ENCODE measurements around the gene CHML. TPM values are rescaled to one million over a fixed set of nuclear protein-coding genes. Genes with fewer than 3 reads are reported as not detected.

The CHML gene
- total RNA-seq, 4 donors from 2014 or later: 4.2 to 9.0 (median 6.3) TPM

DNA sequence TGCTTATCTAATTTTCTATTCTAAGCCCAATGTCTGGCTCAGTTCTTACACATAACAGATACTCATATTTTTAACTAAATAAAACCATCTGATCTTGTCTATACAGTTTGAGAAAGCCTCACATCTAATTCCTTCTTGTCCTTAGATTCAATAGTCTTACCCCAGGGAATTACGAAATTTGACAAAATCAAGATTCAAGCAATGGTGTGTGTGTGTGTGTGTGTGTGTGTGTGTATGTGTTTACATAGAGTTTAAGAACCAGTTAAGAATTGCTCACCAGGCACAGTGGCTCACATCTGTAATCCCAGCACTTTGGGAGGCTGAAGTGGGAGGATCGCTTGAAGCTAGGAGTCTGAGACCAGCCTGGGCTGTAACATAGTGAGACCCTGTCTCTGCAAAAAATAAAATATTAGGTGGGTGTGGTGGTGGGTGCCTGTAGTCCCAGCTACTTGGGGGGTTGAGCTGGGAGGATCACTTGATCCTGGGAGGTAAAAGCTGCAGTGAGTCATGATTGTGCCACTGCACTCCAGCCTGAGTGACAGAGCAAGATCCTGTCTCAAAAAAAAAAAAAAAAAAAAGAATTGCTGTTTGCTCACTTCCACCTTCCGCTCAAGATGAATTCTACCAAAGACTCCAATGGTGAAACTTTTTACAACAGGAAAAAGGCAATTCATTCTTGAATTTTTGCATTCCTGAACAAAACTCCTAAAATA is 18.1 kb upstream of the CHML start:
- 87 to 92% methylated on average over 3 of the region's 3 CpGs for WGBS, 2 donors
- no peak overlapping the region for H3K27ac ChIP-seq
- TF ChIP-seq POLR2A (IDR thresholded peaks at IDR 0.05): no peak
- TF ChIP-seq, protein P1, sequence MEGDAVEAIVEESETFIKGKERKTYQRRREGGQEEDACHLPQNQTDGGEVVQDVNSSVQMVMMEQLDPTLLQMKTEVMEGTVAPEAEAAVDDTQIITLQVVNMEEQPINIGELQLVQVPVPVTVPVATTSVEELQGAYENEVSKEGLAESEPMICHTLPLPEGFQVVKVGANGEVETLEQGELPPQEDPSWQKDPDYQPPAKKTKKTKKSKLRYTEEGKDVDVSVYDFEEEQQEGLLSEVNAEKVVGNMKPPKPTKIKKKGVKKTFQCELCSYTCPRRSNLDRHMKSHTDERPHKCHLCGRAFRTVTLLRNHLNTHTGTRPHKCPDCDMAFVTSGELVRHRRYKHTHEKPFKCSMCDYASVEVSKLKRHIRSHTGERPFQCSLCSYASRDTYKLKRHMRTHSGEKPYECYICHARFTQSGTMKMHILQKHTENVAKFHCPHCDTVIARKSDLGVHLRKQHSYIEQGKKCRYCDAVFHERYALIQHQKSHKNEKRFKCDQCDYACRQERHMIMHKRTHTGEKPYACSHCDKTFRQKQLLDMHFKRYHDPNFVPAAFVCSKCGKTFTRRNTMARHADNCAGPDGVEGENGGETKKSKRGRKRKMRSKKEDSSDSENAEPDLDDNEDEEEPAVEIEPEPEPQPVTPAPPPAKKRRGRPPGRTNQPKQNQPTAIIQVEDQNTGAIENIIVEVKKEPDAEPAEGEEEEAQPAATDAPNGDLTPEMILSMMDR (IDR thresholded peaks at IDR 0.05): no peak
- H3K4me1 ChIP-seq: no peaks in the 10 kb centered on the region
- H3K4me3 ChIP-seq: no peak overlapping the region
- no peak for DNase-seq
- no peaks in the 10 kb centered on the region for H3K36me3 ChIP-seq
- no peaks in the 10 kb centered on the region for H3K9me3 ChIP-seq
- intact Hi-C loops (cut with DNase I): no loop called here
- H3K27me3 ChIP-seq: no peaks in the 10 kb centered on the region

DNA sequence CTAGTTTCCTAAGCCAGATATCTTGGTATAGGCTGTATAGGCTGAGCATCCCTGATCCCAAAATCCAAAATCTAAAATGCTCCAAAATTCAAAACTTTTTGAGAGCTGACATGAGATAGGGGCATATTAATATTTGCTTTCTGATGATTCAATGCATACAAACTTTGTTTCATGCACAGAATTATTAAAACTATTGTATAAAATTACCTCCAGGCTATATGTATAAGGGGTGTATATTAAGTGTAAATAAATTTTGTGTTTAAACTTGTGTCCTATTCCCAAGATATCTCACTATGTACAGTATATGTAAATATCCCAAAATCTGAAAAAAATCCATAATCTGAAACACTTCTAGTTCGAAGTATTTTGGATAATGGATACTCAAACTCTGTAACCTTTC is 14.5 kb upstream of the CHML start:
- H3K4me3 ChIP-seq: no peak overlapping the region
- no peaks in the 10 kb centered on the region for H3K27me3 ChIP-seq
- no peaks in the 10 kb centered on the region for H3K9me3 ChIP-seq
- 78 to 88% methylated on average over 1 of the region's 1 CpG for WGBS, 2 donors
- no peaks in the 10 kb centered on the region for H3K36me3 ChIP-seq
- H3K27ac ChIP-seq: no peak overlapping the region
- intact Hi-C loops (cut with DNase I): no loop called here
- TF ChIP-seq, protein P1 (IDR thresholded peaks at IDR 0.05): no peak
- no peak for TF ChIP-seq POLR2A (IDR thresholded peaks at IDR 0.05)
- no peaks in the 10 kb centered on the region for H3K4me1 ChIP-seq
- DNase-seq: no peak

DNA sequence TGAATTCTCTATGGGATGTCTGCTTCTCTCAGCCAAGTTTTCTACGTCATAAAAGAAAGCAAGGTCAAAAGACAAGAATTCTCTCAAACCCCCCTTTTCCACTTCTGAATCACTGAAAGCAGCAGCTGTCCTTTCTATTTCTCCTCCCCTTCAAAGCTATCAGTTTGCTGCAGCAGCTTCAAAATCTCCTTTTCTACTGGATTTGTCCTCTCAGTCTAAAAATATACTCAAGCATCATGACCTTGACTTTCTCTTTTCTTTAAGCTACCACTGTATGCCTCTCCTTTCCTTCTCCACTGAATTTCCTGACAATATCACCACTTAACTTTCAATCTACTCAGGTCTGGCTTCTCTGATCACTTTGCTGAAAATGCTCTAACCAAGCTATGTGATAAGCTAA is 13.8 kb upstream of the CHML start:
- no peak for DNase-seq
- Histone ChIP-seq H3K27ac (no peak overlapping the region), H3K36me3 (no peaks in the 10 kb centered on the region), H3K4me1 (no peaks in the 10 kb centered on the region), H3K4me3 (no peak overlapping the region), H3K9me3 (no peaks in the 10 kb centered on the region), H3K27me3 (no peaks in the 10 kb centered on the region)
- intact Hi-C loops (cut with DNase I): no loop called here
- 64 to 67% methylated on average over 1 of the region's 1 CpG for WGBS, 2 donors
- TF ChIP-seq POLR2A (IDR thresholded peaks at IDR 0.05): no peak
- TF ChIP-seq, protein P1 (IDR thresholded peaks at IDR 0.05): no peak

DNA sequence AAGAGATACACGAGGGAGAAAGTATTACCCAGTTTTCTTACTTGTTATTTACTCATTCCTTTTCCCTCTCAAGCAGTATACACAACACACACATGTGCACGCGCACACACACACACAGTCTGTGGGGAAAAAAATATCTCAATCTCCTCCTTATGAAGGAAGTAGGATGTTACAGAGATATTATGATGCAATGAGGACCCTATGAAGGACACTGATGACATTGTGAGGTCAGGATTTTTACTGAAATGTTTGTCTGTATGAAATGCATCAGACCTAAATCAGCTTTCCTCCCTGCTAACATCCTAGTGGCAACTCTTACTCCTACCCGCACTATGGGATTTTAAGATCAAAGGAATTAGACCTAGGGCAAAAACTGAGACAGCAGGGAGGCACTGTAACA is 11.8 kb upstream of the CHML start, which contains the start of gene WDR64:
WDR64 (plus strand) TSS at position 270 of the 400 bp plus-strand sequence. CDS start 204 bp downstream, outside the sequence.
- Histone ChIP-seq H3K4me1 (no peaks in the 10 kb centered on the region), H3K36me3 (no peaks in the 10 kb centered on the region), H3K27ac (no peak within 1 kb of the TSS), H3K4me3 (no peak within 1 kb of the TSS), H3K27me3 (no peaks in the 10 kb centered on the region), H3K9me3 (no peaks in the 10 kb centered on the region)
- intact Hi-C loops (cut with DNase I): no loop called here
- no peak for DNase-seq
- WGBS, 2 donors: 87 to 93% methylated on average over 4 of the region's 4 CpGs
- TF ChIP-seq POLR2A (IDR thresholded peaks at IDR 0.05): no peak
- TF ChIP-seq, protein P1 (IDR thresholded peaks at IDR 0.05): no peak

DNA sequence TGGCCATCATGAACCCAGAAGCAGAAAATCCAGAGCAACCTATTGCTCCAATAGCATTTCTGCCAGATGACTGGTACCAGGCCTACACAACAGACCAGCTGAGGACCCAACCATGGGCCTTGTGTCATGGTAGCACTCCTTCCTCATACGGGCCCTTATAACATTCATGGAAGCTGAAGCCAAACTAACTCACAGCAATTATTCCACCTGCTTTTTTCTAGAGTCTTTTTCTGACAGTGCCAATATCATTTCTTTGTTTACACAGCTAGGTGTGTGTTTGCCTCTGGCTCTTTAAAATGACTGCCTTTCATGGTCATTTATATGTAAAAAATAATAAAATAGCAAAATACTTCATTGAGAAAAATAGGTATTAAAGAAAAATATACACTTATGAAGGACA is 8.0 kb upstream of the CHML start:
- Histone ChIP-seq H3K4me3 (no peak overlapping the region), H3K27me3 (no peaks in the 10 kb centered on the region), H3K4me1 (no peaks in the 10 kb centered on the region), H3K9me3 (no peaks in the 10 kb centered on the region), H3K36me3 (no peaks in the 10 kb centered on the region), H3K27ac (no peak overlapping the region)
- DNase-seq: no peak
- no peak for TF ChIP-seq POLR2A (IDR thresholded peaks at IDR 0.05)
- TF ChIP-seq, protein P1 (IDR thresholded peaks at IDR 0.05): no peak
- intact Hi-C loops (cut with DNase I): no loop called here
- 76 to 80% methylated on average over 1 of the region's 1 CpG for WGBS, 2 donors

Data from esophagus squamous epithelium (tissue), 5 donors.